NCI-H460 (cell line): ENCODE results near the gene CAPN5. TPM values are rescaled to one million over a fixed set of nuclear protein-coding genes. Genes with fewer than 3 reads are reported as not detected.
"Not testable (repeated sequence)": the region's sequence is repeated elsewhere in the genome, so short reads cannot be mapped to it uniquely, and the experiment has no call there.

Source experiments
- DNase-seq: peaks from one replicate; pipeline ENCODE4 v3.0.0-alpha.2; 2016; ENCODE audit warnings: low read depth; ENCODE audit errors: extremely low read depth
- polyA plus RNA-seq: library from polyadenylated mRNA; depleted of rRNA; stranded (reverse); fragments of >200 nt; gene quantifications from 2 replicates; pipeline ENCODE4 v1.2.3, GENCODE V29; 2014; cell fraction: nucleus; rRNA removed
- total RNA-seq: library from RNA; depleted of rRNA; stranded (reverse); fragments of >200 nt; shearing (Covaris generic); gene quantifications from 2 replicates; pipeline ENCODE4 v1.2.3, GENCODE V29; 2014; rRNA removed

CAPN5 gene
- 0.58 and 0.99 TPM in 2 replicates for total RNA-seq
- 0.28 and 1.9 TPM in 2 replicates for polyA plus RNA-seq

GRCh38 chr11:77066229-77067042 lies at the start of gene CAPN5:
Gene CAPN5, plus strand, starts transcription at chr11:77066971. Its CDS starts 17,916 bp downstream, at chr11:77084887.
- peak; percentile 78 for DNase-seq

GRCh38 chr11:77018396-77018924 lies 48.3 kb upstream of the CAPN5 start:
- not testable (repeated sequence) for DNase-seq

GRCh38 chr11:77019976-77020595 lies 46.7 kb upstream of the CAPN5 start:
- DNase-seq: peak; percentile 30

GRCh38 chr11:77020734-77021133 lies 46.0 kb upstream of the CAPN5 start:
- no peak for DNase-seq

GRCh38 chr11:77024745-77025144 lies 42.0 kb upstream of the CAPN5 start:
- DNase-seq: no peak

GRCh38 chr11:77026221-77026620 lies 40.5 kb upstream of the CAPN5 start:
- no peak for DNase-seq

GRCh38 chr11:77026743-77027142 lies 40.0 kb upstream of the CAPN5 start:
- no peak for DNase-seq

GRCh38 chr11:77027275-77027674 lies 39.5 kb upstream of the CAPN5 start:
- no peak for DNase-seq

- DNase-seq: no peak
These were observed 36.9 kb upstream of the CAPN5 start for GRCh38 chr11:77029829-77030228.

GRCh38 chr11:77030834-77031414 lies 35.8 kb upstream of the CAPN5 start:
- no peak for DNase-seq

GRCh38 chr11:77031599-77031998 lies 35.2 kb upstream of the CAPN5 start:
- DNase-seq: no peak

- DNase-seq: no peak
These were observed 31.7 kb upstream of the CAPN5 start for GRCh38 chr11:77035039-77035438.

- peak; percentile 8 for DNase-seq
These were observed 31.2 kb upstream of the CAPN5 start for GRCh38 chr11:77035580-77035979.

GRCh38 chr11:77036398-77036797 lies 30.4 kb upstream of the CAPN5 start:
- DNase-seq: no peak

- no peak for DNase-seq
These were observed 29.7 kb upstream of the CAPN5 start for GRCh38 chr11:77037057-77037456.

GRCh38 chr11:77038029-77038824 lies 28.5 kb upstream of the CAPN5 start:
- DNase-seq: no peak

GRCh38 chr11:77038825-77039326 lies 27.9 kb upstream of the CAPN5 start:
- no peak for DNase-seq

- no peak for DNase-seq
These were observed 27.0 kb upstream of the CAPN5 start for GRCh38 chr11:77039491-77040400.

GRCh38 chr11:77040401-77040777 lies 26.4 kb upstream of the CAPN5 start:
- DNase-seq: no peak
